Stimulated activated naive B cell treated with anti-CD40 and anti-IgM and Interleukin-4, amounts not matched to agents 10 μg/mL and 1 μg/mL and 100 μg/mL, for 72 hours (primary cell): ENCODE data around the gene KBTBD3.
"Not testable (repeated sequence)": the region's sequence is repeated elsewhere in the genome, so short reads cannot be mapped to it uniquely, and the experiment has no call there.

Experiments used
- ATAC-seq, 2 donors: fragments of 150-1000 bp; cut with Tn5 transposase; replicated peaks; 2 replicates each; pipeline ENCODE4 v1.10.0; 2021; ENCODE audit warnings: moderate library complexity in 1 of 2
- DNase-seq: peaks from one replicate; pipeline ENCODE4 v3.0.0; 2021
- H3K27ac Mint-ChIP-seq: one replicate; pipeline ENCODE4 v1.8.0; 2022; ENCODE audit warnings: mild to moderate bottlenecking, mixed read lengths
- H3K27me3 Mint-ChIP-seq, 2 donors: one replicate each; pipeline ENCODE4 v1.8.0; 2022; ENCODE audit warnings: mixed read lengths in 2 of 2
- H3K36me3 Mint-ChIP-seq, 2 donors: one replicate each; pipeline ENCODE4 v1.8.0; 2022; ENCODE audit warnings: mixed read lengths in 2 of 2, mild to moderate bottlenecking in 1 of 2
- H3K4me1 Mint-ChIP-seq, 2 donors: one replicate each; pipeline ENCODE4 v1.8.0; 2022; ENCODE audit warnings: mixed read lengths in 2 of 2, mild to moderate bottlenecking in 1 of 2
- H3K4me3 Mint-ChIP-seq, 2 donors: one replicate each; pipeline ENCODE4 v1.8.0; 2022; ENCODE audit warnings: mild to moderate bottlenecking in 2 of 2, mixed read lengths in 2 of 2, moderate library complexity in 1 of 2
- H3K9me3 Mint-ChIP-seq, 2 donors: one replicate each; pipeline ENCODE4 v1.8.0; 2022; ENCODE audit warnings: mixed read lengths in 2 of 2, mild to moderate bottlenecking in 1 of 2

The KBTBD3 gene

DNA sequence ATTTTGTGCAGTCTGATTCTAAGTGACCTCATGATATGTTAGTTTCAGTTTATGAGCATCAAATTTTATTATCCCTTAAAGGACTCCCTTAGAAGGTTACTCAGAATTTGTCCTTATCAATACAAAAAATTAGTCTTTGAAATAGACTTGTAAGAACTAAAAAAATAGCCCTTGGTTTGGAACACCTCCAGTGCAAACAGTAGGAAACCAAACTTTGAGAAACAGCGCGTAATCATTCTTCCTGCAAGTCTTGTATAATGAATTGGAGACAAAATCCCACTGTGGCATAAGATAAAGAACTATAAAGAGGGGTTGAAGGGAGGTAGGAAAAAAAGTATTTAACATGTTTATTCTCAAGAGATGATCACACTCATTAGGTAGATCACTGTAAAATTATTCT lies 44.3 kb downstream of the KBTBD3 start:
- no peaks in the 10 kb centered on the region for H3K4me1 Mint-ChIP-seq
- peaks cover 40 to 55% of the 10 kb centered on the region in 2 donors for H3K27me3 Mint-ChIP-seq
- no peaks in the 10 kb centered on the region for H3K9me3 Mint-ChIP-seq
- no peak overlapping the region for H3K27ac Mint-ChIP-seq
- no peak for ATAC-seq
- DNase-seq, result no peak
- no peak overlapping the region for H3K4me3 Mint-ChIP-seq
- H3K36me3 Mint-ChIP-seq, result no peaks in the 10 kb centered on the region

DNA sequence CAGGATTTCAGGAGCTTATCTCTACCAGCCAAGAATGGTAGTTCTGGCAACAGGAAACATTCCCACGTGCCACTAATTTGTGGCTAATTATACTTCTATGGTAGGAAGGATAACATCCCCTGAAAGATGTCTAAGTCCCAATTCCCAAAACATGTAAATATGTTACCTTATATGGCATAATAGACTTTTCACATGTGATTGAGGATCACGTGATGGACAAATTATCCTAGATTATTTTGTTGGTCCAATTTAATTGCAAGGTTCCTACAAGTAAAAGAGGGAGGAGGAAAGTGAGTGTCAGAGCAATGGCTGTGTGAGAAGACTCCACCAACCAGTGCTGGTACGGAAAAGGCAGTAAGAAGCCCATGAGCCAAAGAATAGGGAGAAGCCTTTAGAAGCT lies 45.2 kb downstream of the KBTBD3 start:
- H3K4me3 Mint-ChIP-seq, result no peak overlapping the region

DNA sequence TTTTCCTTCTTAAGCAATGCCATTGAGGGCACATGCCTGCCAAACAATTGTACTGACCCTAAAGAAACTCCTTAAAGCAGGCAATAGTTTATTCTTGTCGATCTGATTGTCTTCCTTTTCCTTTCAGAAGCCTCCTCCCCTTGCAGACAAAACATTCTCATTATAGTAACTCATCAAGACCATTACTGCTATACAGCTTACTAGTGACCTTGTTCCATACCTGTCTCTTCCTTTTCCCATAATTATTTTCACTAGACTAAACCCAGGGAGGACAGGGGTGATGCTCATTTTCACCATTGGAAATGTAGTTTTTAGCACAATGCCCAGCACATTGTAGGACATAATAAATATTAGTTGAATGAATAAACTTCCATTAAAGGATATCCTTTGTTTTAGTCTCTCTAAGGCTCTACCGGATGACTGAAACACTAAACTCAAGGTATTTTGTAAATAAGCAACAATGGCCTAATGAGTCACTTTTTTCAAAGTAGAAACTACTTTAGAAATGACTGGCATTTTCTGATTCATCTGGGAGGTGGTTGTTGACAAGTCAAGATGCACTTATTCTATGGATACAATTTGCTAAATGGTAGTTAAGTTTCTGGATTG lies 45.8 kb downstream of the KBTBD3 start:
- H3K9me3 Mint-ChIP-seq, result peaks cover 0 to 4% of the 10 kb centered on the region in 2 donors
- peaks cover 36 to 64% of the 10 kb centered on the region in 2 donors for H3K27me3 Mint-ChIP-seq
- no peaks in the 10 kb centered on the region for H3K4me1 Mint-ChIP-seq
- H3K36me3 Mint-ChIP-seq, result no peaks in the 10 kb centered on the region
- DNase-seq, result no peak
- no peak overlapping the region for H3K27ac Mint-ChIP-seq
- ATAC-seq, result no peak
- H3K4me3 Mint-ChIP-seq, result no peak overlapping the region

More for the DNA sequence above, 45.2 kb downstream of the KBTBD3 start:
- peaks cover 0 to 4% of the 10 kb centered on the region in 2 donors for H3K9me3 Mint-ChIP-seq
- peaks cover 37 to 59% of the 10 kb centered on the region in 2 donors for H3K27me3 Mint-ChIP-seq
- DNase-seq (no peak), ATAC-seq (no peak)
- H3K36me3 Mint-ChIP-seq, result no peaks in the 10 kb centered on the region
- H3K27ac Mint-ChIP-seq, result no peak overlapping the region
- no peaks in the 10 kb centered on the region for H3K4me1 Mint-ChIP-seq

DNA sequence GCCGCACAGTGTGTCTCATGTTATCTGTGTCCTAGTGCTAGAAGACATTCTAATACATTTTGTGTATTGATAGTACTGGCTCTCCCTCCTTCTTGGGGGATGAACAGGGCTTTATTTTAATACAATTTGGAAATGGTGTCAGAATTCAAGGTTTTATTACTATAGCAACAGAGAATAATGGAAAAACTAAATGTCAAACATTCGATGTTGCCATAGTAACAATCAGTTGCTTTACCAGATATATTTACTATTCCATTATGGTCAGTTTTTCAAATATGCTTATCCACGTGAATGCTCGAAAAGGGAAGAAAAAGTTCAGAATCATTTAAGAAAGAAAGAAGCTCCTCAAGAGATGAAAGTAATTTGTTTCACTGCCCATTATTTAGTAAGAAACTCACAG lies 46.5 kb downstream of the KBTBD3 start:
- no peaks in the 10 kb centered on the region for H3K36me3 Mint-ChIP-seq
- peaks cover 29 to 59% of the 10 kb centered on the region in 2 donors for H3K27me3 Mint-ChIP-seq

DNA sequence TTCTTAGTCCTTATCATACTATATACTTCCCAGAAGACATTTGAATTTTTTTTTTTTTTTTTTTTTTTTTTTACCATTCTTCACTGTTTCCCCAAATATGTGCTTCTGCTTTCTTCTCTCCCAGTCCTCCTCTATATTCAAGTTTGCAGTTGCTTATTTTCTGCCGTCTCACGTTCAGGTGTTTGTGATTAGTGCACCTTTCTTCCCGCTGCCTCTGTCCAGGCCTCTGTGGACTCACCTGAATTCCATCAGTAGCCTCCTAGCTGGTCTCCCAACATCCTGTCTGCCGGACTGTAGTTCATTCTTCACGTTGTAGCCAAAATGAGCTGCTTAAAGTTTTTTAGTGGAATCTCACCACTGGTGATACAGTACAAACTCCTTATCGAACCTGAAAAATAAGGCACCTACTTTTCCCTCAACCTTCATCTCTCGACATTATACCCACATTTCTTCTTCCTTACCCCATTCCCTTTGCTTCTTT lies 54.3 kb downstream of the KBTBD3 start:
- peaks cover 22 to 44% of the 10 kb centered on the region in 2 donors for H3K4me1 Mint-ChIP-seq
- DNase-seq (no peak), ATAC-seq (no peak)
- H3K27ac Mint-ChIP-seq, result peak overlapping the region; percentile 94
- H3K9me3 Mint-ChIP-seq, result peaks cover 4% of the 10 kb centered on the region in 2 donors
- peaks cover 0 to 17% of the 10 kb centered on the region in 2 donors for H3K27me3 Mint-ChIP-seq
- H3K36me3 Mint-ChIP-seq, result peaks cover 8 to 21% of the 10 kb centered on the region in 2 donors
- peak overlapping the region; percentile 91 for H3K4me3 Mint-ChIP-seq

More for the DNA sequence above, 46.5 kb downstream of the KBTBD3 start:
- peaks cover 0 to 4% of the 10 kb centered on the region in 2 donors for H3K9me3 Mint-ChIP-seq
- H3K27ac Mint-ChIP-seq, result no peak overlapping the region
- ATAC-seq (no peak), DNase-seq (no peak)
- H3K4me1 Mint-ChIP-seq, result no peaks in the 10 kb centered on the region
- H3K4me3 Mint-ChIP-seq, result no peak overlapping the region

DNA sequence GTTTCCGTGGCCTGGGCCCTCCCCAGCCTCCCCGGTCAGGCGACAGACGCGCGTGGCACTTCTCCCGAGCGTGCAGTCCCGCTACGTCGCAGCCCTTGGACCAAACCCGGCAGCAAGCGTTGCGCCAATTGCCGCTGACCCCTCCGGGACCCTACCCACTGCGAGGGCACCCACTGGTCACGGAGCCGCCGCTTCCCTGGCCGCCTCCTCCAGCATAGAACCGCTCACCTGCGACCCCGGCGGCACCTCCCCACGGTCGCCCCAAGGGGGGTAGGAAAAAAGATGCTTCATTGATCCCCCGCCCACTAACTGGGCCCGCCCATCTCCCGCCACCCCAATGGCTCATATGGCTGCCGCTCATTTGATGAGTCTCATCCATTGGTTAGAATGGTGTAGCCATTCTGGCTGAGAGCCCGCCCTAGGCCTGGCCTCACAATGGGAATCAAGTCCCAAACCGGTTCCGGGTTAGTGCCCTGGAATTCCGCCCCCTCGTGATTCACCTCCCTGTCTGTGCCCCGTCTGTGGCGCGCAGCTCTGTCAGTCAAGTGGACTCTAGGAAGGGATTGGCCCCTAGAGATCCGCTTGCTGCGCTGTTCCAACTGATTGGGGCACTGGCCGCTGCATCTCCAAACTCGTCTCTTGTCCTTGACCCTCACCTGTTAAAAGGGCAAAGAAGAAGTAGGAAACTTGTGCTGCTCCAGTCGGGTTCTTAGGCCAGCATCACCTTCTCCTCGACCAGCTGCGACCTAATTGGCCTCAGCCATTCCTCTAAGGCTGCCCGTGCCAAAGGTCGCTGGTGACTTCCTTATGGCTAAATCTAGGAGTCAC lies 55.0 kb downstream of the KBTBD3 start, which contains the start of gene MSANTD4:
Gene MSANTD4, minus strand, starts transcription at position 274 of the 828 bp plus-strand sequence. CDS start 11,323 bp downstream, outside the sequence.
- Mint-ChIP-seq H3K27ac (peak within 1 kb of the TSS; percentile 94), H3K36me3 (peaks cover 8 to 21% of the 10 kb centered on the region in 2 donors), H3K9me3 (peaks cover 2 to 4% of the 10 kb centered on the region in 2 donors), H3K4me3 (peak within 1 kb of the TSS; percentile 91), H3K4me1 (peaks cover 22 to 44% of the 10 kb centered on the region in 2 donors), H3K27me3 (peaks cover 0 to 11% of the 10 kb centered on the region in 2 donors)
- peak; percentile 95 to 97 for ATAC-seq
- DNase-seq, result peak; percentile 98

DNA sequence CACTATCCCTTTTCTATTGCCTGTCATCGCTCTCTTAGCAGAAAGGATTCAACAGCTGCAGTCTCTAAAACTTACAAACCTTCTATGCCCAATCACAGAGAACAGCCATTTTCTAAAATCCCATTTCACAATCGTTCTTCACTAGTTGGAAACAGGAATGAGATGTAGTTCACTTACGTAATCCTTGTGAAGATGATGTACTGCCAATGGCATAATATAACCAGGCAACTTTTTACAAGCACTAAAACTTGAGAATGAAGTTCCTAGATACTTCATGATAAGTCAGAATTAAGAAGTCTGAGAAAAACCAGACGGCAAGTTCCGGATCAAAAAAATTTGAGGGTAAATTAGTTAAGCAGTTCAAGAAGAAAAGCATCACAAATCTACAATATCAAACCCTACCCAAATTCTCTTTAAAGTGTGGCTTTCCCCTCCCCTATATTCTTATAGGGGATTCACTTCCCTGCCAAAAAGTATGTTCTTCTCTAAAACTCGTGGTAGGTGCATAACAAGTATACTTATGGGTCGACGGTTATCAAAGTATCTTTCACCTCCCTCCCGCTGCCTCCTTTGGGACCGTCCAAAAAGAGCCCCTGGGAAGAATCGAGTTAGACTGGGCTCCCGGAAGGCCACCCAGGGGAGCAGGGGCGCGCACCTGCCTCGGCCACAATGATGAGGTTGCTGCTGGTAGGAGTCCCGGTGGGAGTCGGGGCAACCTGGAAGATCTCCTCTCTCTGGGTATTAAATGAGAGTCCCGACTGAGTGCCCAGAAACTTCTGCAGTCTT lies 55.8 kb downstream of the KBTBD3 start:
- Mint-ChIP-seq H3K4me3 (peak overlapping the region; percentile 91), H3K4me1 (peaks cover 23 to 47% of the 10 kb centered on the region in 2 donors), H3K36me3 (peaks cover 8 to 23% of the 10 kb centered on the region in 2 donors), H3K27me3 (peaks cover 0 to 3% of the 10 kb centered on the region in 2 donors), H3K27ac (peak overlapping the region; percentile 94), H3K9me3 (peaks cover 0 to 4% of the 10 kb centered on the region in 2 donors)
- no peak for DNase-seq
- no peak for ATAC-seq

DNA sequence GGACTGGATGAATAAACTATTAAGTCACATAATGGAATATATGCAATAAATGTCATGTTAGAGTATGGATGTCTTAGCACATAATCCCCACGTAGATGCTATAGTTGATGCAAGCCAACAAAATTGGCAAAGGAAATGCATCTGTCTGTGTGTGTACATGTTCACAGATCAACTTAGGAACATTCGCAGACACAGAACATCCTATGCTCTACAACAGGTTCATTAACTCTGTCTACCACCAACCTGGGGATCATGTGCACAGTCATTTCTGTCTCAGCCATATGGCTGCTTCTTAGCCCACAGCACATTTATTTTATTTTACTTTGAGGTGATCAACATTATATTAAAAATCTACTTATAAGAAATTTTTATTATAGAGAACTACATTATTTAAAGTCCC lies 60.1 kb downstream of the KBTBD3 start:
- Mint-ChIP-seq H3K27ac (no peak overlapping the region), H3K9me3 (no peaks in the 10 kb centered on the region), H3K4me1 (peaks cover 19 to 43% of the 10 kb centered on the region in 2 donors), H3K4me3 (no peak overlapping the region), H3K36me3 (peaks cover 11 to 34% of the 10 kb centered on the region in 2 donors), H3K27me3 (no peaks in the 10 kb centered on the region)
- ATAC-seq (no peak), DNase-seq (no peak)

DNA sequence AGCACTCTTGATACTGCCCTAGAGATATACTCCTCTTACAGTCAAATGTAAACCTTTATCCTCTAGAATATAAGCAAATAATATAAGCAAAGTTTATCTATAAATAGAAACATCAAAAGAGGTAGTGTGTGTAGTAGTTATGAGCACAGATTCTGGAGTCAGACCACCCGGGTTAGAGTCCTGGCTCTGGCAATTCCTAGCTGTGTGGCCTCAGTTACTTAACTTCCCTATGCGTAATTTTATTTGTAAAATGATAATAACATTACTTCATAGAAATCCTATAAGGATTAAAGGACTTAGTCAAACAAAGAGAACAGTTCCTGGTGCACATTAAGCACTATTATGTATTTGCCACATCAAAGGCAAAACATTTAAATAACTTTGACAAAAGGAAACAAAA lies 62.1 kb downstream of the KBTBD3 start:
- no peak overlapping the region for H3K27ac Mint-ChIP-seq
- no peak overlapping the region for H3K4me3 Mint-ChIP-seq
- DNase-seq (no peak), ATAC-seq (no peak)
- no peaks in the 10 kb centered on the region for H3K27me3 Mint-ChIP-seq
- peaks cover 13 to 35% of the 10 kb centered on the region in 2 donors for H3K4me1 Mint-ChIP-seq
- no peaks in the 10 kb centered on the region for H3K9me3 Mint-ChIP-seq
- peaks cover 18 to 37% of the 10 kb centered on the region in 2 donors for H3K36me3 Mint-ChIP-seq

DNA sequence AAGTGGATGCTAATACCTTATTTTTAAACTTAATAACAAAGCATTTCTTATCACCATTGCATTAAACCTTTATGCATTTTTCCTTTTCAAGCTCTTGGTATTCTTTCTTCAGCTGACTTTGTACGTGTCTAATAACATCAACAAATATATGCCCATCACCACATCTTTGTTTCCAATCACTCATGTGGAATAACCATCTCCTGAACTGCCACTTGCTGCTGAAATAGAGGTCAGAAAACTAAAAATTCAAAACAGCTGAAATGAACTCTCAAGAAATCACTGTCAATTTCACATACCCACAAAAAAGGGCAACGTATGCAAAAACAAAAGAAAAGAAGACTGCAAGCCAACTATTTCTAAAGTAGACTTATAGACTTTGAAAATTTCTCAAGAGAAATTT lies 62.5 kb downstream of the KBTBD3 start:
- DNase-seq (no peak), ATAC-seq (no peak)
- Mint-ChIP-seq H3K9me3 (no peaks in the 10 kb centered on the region), H3K36me3 (peaks cover 22 to 37% of the 10 kb centered on the region in 2 donors), H3K27me3 (no peaks in the 10 kb centered on the region), H3K4me3 (no peak overlapping the region), H3K4me1 (peaks cover 14 to 35% of the 10 kb centered on the region in 2 donors), H3K27ac (no peak overlapping the region)

DNA sequence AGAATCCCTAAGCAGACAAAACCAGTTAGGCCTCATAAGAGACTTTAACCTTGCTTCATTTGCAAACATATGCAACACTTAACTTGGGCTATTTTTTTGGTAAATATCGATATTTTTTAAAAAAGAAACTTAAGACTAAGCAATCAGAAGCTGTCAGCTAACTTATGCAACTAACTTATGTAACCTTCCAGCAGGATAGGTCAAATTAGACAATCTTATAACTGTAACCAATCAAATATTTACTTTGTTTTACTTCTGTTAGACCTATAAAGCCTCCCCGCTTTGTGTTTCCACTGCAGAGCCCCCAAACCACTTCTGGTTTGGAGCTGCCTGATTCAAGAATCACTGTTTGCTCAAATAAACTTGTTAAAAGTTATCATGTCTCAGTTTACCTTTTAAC lies 63.1 kb downstream of the KBTBD3 start:
- Mint-ChIP-seq H3K27me3 (no peaks in the 10 kb centered on the region), H3K36me3 (peaks cover 23 to 38% of the 10 kb centered on the region in 2 donors), H3K9me3 (no peaks in the 10 kb centered on the region), H3K27ac (no peak overlapping the region), H3K4me1 (peaks cover 12 to 34% of the 10 kb centered on the region in 2 donors), H3K4me3 (no peak overlapping the region)
- no peak for DNase-seq
- no peak for ATAC-seq

DNA sequence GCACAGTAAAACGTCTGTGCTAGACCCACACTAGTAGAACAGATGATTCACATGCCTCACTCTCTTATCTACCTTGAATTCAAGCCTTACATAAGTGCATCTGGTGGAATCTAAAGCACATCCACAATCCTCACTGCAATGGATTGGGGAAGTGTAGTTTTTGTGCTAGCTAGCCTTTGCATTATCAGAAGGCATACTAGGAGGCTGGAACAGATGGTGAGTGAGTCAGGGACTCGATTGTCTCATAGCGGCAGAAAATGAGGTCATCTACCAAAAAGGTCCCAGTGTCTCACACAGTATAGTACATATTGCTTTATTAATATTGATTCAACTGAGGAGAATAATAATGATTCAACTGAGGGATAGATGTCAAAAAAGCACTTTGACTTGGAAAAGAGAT lies 64.4 kb downstream of the KBTBD3 start:
- peaks cover 29 to 43% of the 10 kb centered on the region in 2 donors for H3K36me3 Mint-ChIP-seq
- DNase-seq, result no peak
- no peaks in the 10 kb centered on the region for H3K27me3 Mint-ChIP-seq
- no peak for ATAC-seq
- H3K27ac Mint-ChIP-seq, result no peak overlapping the region
- H3K9me3 Mint-ChIP-seq, result no peaks in the 10 kb centered on the region
- no peak overlapping the region for H3K4me3 Mint-ChIP-seq
- peaks cover 10 to 30% of the 10 kb centered on the region in 2 donors for H3K4me1 Mint-ChIP-seq

DNA sequence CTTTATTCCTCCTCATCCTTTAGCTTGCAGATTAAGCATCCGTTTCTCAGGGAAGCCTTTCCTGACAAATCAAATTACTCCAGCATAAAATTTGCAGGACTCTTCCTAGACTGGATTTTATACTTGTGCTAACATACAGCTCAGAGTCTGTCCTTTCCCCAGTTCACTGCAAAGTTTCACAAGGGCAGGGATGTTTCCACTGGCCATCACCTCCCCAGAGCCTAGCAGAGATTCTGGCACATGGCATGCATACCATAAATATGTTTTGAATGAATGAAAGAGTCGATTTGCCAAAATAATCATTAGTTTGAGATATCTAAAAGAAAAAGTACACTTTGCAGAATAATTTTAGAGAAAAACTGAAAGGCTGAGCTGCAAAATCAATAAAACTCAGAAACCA lies 65.7 kb downstream of the KBTBD3 start:
- peaks cover 41 to 54% of the 10 kb centered on the region in 2 donors for H3K36me3 Mint-ChIP-seq
- DNase-seq (no peak), ATAC-seq (no peak)
- no peak overlapping the region for H3K27ac Mint-ChIP-seq
- no peaks in the 10 kb centered on the region for H3K9me3 Mint-ChIP-seq
- H3K27me3 Mint-ChIP-seq, result no peaks in the 10 kb centered on the region
- H3K4me3 Mint-ChIP-seq, result no peak overlapping the region
- H3K4me1 Mint-ChIP-seq, result peaks cover 9 to 28% of the 10 kb centered on the region in 2 donors

DNA sequence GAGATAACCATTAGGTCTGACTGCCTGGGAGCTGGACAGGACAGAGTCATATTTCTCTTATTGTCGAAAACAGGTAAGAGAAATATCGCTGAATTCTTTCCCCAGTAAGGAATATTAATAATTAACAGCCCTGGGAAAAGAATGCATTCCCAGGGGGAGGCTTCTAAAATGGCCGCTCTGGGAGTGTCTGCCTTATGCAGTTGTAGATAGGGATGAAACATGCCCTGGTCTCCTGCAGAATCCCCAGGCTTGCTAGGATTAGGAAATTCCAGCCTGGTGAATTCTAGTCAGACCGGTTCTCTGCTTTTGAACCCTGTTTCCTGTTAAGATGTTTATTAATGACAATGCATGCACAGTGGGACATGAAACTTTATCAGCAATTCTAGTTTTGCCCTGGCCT lies 74.1 kb downstream of the KBTBD3 start:
- Mint-ChIP-seq H3K9me3 (peaks cover 11 to 23% of the 10 kb centered on the region in 2 donors), H3K36me3 (peaks cover 71 to 85% of the 10 kb centered on the region in 2 donors), H3K4me1 (peaks cover 12 to 29% of the 10 kb centered on the region in 2 donors)
- DNase-seq, H3K27me3 Mint-ChIP-seq, ATAC-seq, H3K4me3 Mint-ChIP-seq, H3K27ac Mint-ChIP-seq: not testable (repeated sequence)
